ENCODE results near the gene HSF5.
A peak's percentile ranks its signal among the peaks of the same experiment; 100 is the strongest.
"Not testable (repeated sequence)": the region's sequence is repeated elsewhere in the genome, so short reads cannot be mapped to it uniquely, and the experiment has no call there.

HSF5 gene

GRCh38 chr17:58517378-58517927 lies 29.2 kb upstream of the HSF5 start:
- H3K4me3 ChIP-seq (ENCODE audit: low read depth, low read length): peak overlapping the region; percentile 56

- H3K4me3 ChIP-seq (ENCODE audit: low read depth, low read length): peak overlapping the region; percentile 56
These were observed 28.6 kb upstream of the HSF5 start for GRCh38 chr17:58516644-58517377.

- no peak overlapping the region for H3K4me3 ChIP-seq (ENCODE audit: low read depth, low read length)
These were observed 27.1 kb upstream of the HSF5 start for GRCh38 chr17:58515286-58515685.

GRCh38 chr17:58514770-58515157 lies 26.6 kb upstream of the HSF5 start:
- peak overlapping the region; percentile 18 for H3K4me3 ChIP-seq (ENCODE audit: low read depth, low read length)

GRCh38 chr17:58513965-58514769 lies 26.0 kb upstream of the HSF5 start, which contains the start of gene MTMR4:
Gene MTMR4 (minus strand): TSS chr17:58514638. CDS start chr17:58514407, 231 bp downstream.
- H3K4me3 ChIP-seq (ENCODE audit: low read depth, low read length): peak within 1 kb of the TSS; percentile 66

- peak overlapping the region; percentile 66 for H3K4me3 ChIP-seq (ENCODE audit: low read depth, low read length)
These were observed 25.2 kb upstream of the HSF5 start for GRCh38 chr17:58513267-58513964.

- H3K4me3 ChIP-seq (ENCODE audit: low read depth, low read length): no peak overlapping the region
These were observed 21.9 kb upstream of the HSF5 start for GRCh38 chr17:58510075-58510474.

GRCh38 chr17:58508341-58509067 lies 20.3 kb upstream of the HSF5 start:
- H3K4me3 ChIP-seq (ENCODE audit: low read depth, low read length): no peak overlapping the region

- no peak overlapping the region for H3K4me3 ChIP-seq (ENCODE audit: low read depth, low read length)
These were observed 19.0 kb upstream of the HSF5 start for GRCh38 chr17:58507123-58507634.

- H3K4me3 ChIP-seq (ENCODE audit: low read depth, low read length): no peak overlapping the region
These were observed 18.3 kb upstream of the HSF5 start for GRCh38 chr17:58506354-58507080.

- H3K4me3 ChIP-seq (ENCODE audit: low read depth, low read length): no peak overlapping the region
These were observed 16.7 kb upstream of the HSF5 start for GRCh38 chr17:58504826-58505351.

GRCh38 chr17:58503866-58504265 lies 15.7 kb upstream of the HSF5 start:
- H3K4me3 ChIP-seq (ENCODE audit: low read depth, low read length): no peak overlapping the region

GRCh38 chr17:58503134-58503533 lies 14.9 kb upstream of the HSF5 start:
- H3K4me3 ChIP-seq (ENCODE audit: low read depth, low read length): not testable (repeated sequence)

GRCh38 chr17:58501451-58501850 lies 13.2 kb upstream of the HSF5 start:
- H3K4me3 ChIP-seq (ENCODE audit: low read depth, low read length): no peak overlapping the region

GRCh38 chr17:58498177-58498828 lies 10.1 kb upstream of the HSF5 start:
- H3K4me3 ChIP-seq (ENCODE audit: low read depth, low read length): no peak overlapping the region

- H3K4me3 ChIP-seq (ENCODE audit: low read depth, low read length): no peak overlapping the region
These were observed 5.3 kb upstream of the HSF5 start for GRCh38 chr17:58493506-58493905.

GRCh38 chr17:58492238-58493121 lies 4.3 kb upstream of the HSF5 start:
- no peak overlapping the region for H3K4me3 ChIP-seq (ENCODE audit: low read depth, low read length)

GRCh38 chr17:58491510-58492045 lies 3.4 kb upstream of the HSF5 start:
- H3K4me3 ChIP-seq (ENCODE audit: low read depth, low read length): no peak overlapping the region
